Measurements from ENCODE around the gene ZNF662.

Gene ZNF662

DNA sequence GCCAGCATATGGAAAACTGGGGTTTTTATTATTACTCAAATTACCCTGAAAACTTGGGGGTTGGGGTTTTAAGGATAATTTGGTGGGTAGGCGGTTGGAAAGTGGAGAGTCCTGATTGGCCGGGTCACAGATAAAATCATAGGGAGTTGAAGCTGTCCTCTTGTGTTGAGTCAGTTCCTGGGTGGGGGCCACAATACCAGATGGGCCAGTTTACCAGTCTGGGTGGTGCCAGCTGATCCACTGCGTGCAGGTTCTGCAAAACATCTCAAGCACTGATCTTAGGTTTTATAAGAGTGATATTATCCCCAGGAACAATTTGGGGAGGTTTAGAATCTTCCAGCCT is 4.9 kb upstream of the ZNF662 start:
- ATAC-seq = no peak
- TF ChIP-seq ISL1 (CRISPR knock-in tag; IDR thresholded peaks at IDR 0.05) (no peak), ZFP3 (CRISPR knock-in tag; IDR thresholded peaks at IDR 0.05) (no peak), ZNF565 (CRISPR knock-in tag; conservative IDR thresholded peaks at IDR 0.05; ENCODE audit: low read depth) (no peak), CREB5 (CRISPR knock-in tag; IDR thresholded peaks at IDR 0.05; ENCODE audit: low read depth) (no peak), ZFP30 (CRISPR knock-in tag; IDR thresholded peaks at IDR 0.05) (no peak), OSR1 (CRISPR knock-in tag; IDR thresholded peaks at IDR 0.05) (no peak), PATZ1 (CRISPR knock-in tag; IDR thresholded peaks at IDR 0.05; ENCODE audit: borderline replicate concordance) (no peak)

GRCh38 chr3:42902257-42902656 is 3.7 kb upstream of the ZNF662 start:
- TF ChIP-seq ESRRG (CRISPR knock-in tag; IDR thresholded peaks at IDR 0.05) (no peak), OSR1 (CRISPR knock-in tag; IDR thresholded peaks at IDR 0.05) (no peak), RARB (CRISPR knock-in tag; IDR thresholded peaks at IDR 0.05) (no peak), BACH2 (CRISPR knock-in tag; IDR thresholded peaks at IDR 0.05; ENCODE audit: borderline replicate concordance) (no peak)
- ATAC-seq = no peak

DNA sequence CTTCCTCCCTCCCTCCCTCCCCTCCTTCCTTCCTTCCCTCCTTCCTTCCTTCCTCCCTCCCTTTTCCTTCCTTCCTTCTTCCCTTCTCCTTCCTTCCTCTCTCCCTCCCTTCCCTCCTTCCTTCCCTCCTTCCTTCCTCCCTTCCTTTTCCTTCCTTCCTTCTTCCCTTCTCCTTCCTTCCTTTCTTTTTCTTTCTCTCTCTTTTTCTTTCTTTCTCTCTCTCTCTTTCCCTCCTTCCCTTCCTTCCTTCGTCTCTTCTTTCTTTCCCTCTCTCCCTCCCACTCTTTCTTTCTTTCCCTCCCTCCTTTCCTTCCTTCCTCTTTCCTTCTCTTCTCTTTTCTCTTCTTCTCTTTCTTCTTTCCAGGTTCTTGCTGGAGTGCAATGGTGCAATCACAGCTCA is 1.9 kb upstream of the ZNF662 start:
- no peak for ATAC-seq

GRCh38 chr3:42905740-42906069 is 237 bp upstream of the ZNF662 start:
- no peak for TF ChIP-seq ZNF8 (CRISPR knock-in tag; IDR thresholded peaks at IDR 0.05)
- TF ChIP-seq ZNF565 (CRISPR knock-in tag; conservative IDR thresholded peaks at IDR 0.05; ENCODE audit: low read depth) = no peak
- TF ChIP-seq TCF4 (CRISPR knock-in tag; IDR thresholded peaks at IDR 0.05; ENCODE audit: borderline replicate concordance) = no peak
- TF ChIP-seq TOX (CRISPR knock-in tag; IDR thresholded peaks at IDR 0.05; ENCODE audit: borderline replicate concordance) = no peak
- TF ChIP-seq PATZ1 (CRISPR knock-in tag; IDR thresholded peaks at IDR 0.05; ENCODE audit: borderline replicate concordance) = no peak
- no peak for TF ChIP-seq ZNF70 (CRISPR knock-in tag; IDR thresholded peaks at IDR 0.05)
- no peak for TF ChIP-seq CREB5 (CRISPR knock-in tag; IDR thresholded peaks at IDR 0.05; ENCODE audit: low read depth)
- no peak for ATAC-seq

More for the DNA sequence above, 1.9 kb upstream of the ZNF662 start:
- TF ChIP-seq TOX (CRISPR knock-in tag; IDR thresholded peaks at IDR 0.05; ENCODE audit: borderline replicate concordance) (no peak), BACH2 (CRISPR knock-in tag; IDR thresholded peaks at IDR 0.05; ENCODE audit: borderline replicate concordance) (no peak)

GRCh38 chr3:42906848-42907183 is 874 bp downstream of the ZNF662 start:
- TF ChIP-seq ZC3H10 (CRISPR knock-in tag; IDR thresholded peaks at IDR 0.05) (no peak), CREB5 (CRISPR knock-in tag; IDR thresholded peaks at IDR 0.05; ENCODE audit: low read depth) (no peak), OSR1 (CRISPR knock-in tag; IDR thresholded peaks at IDR 0.05) (no peak)
- no peak; the same call in 2 of the 3 replicates for ATAC-seq

GRCh38 chr3:42908675-42909074 is 2.7 kb downstream of the ZNF662 start:
- TF ChIP-seq ZNF565 (CRISPR knock-in tag; conservative IDR thresholded peaks at IDR 0.05; ENCODE audit: low read depth) (no peak), ZNF8 (CRISPR knock-in tag; IDR thresholded peaks at IDR 0.05) (no peak), TOX (CRISPR knock-in tag; IDR thresholded peaks at IDR 0.05; ENCODE audit: borderline replicate concordance) (no peak), ARNTL (CRISPR knock-in tag; IDR thresholded peaks at IDR 0.05; ENCODE audit: borderline replicate concordance, low read depth) (no peak), ZNF70 (CRISPR knock-in tag; IDR thresholded peaks at IDR 0.05) (no peak), ZFP3 (CRISPR knock-in tag; IDR thresholded peaks at IDR 0.05) (no peak)
- TF ChIP-seq, protein P1, sequence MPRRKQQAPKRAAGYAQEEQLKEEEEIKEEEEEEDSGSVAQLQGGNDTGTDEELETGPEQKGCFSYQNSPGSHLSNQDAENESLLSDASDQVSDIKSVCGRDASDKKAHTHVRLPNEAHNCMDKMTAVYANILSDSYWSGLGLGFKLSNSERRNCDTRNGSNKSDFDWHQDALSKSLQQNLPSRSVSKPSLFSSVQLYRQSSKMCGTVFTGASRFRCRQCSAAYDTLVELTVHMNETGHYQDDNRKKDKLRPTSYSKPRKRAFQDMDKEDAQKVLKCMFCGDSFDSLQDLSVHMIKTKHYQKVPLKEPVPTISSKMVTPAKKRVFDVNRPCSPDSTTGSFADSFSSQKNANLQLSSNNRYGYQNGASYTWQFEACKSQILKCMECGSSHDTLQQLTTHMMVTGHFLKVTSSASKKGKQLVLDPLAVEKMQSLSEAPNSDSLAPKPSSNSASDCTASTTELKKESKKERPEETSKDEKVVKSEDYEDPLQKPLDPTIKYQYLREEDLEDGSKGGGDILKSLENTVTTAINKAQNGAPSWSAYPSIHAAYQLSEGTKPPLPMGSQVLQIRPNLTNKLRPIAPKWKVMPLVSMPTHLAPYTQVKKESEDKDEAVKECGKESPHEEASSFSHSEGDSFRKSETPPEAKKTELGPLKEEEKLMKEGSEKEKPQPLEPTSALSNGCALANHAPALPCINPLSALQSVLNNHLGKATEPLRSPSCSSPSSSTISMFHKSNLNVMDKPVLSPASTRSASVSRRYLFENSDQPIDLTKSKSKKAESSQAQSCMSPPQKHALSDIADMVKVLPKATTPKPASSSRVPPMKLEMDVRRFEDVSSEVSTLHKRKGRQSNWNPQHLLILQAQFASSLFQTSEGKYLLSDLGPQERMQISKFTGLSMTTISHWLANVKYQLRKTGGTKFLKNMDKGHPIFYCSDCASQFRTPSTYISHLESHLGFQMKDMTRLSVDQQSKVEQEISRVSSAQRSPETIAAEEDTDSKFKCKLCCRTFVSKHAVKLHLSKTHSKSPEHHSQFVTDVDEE (CRISPR knock-in tag; IDR thresholded peaks at IDR 0.05) = no peak

More at GRCh38 chr3:42908675-42909074, 2.7 kb downstream of the ZNF662 start:
- ATAC-seq = no peak

Data from SK-N-SH treated with all-trans-retinoic acid at 6 μM for 48 hours (cell line).